ENCODE measurements around the gene TRAF3IP1. TPM values are rescaled to one million over a fixed set of nuclear protein-coding genes. Genes with fewer than 3 reads are reported as not detected.

The TRAF3IP1 gene
- polyA plus RNA-seq, 1 donor from 2014 or later, result 12.5 TPM

DNA sequence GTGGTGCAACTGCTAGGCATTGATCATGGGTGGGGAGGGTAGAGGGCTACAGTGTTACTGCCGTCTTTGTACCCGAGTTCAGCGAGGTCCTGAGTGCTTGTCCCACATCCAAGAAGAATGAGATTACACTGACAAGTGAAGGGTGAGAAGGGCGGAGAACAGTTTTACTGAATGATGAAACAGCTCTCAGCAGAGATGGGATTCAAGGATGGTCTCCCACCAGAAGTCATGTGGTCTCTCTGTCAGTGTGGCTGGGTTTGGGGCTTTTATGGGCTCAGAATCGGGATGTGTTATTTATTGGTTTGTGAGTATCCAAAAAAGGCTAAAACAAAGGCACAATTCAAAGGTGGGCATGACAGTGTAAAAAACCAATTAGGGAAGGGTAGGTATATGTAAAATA, 95.6 kb downstream of the TRAF3IP1 start:
- no peak overlapping the region for H2AFZ ChIP-seq (ENCODE audit: low read depth, low read length)
- no peaks in the 10 kb centered on the region for H3F3A ChIP-seq (ENCODE audit: insufficient read depth, low read length, poor library complexity, severe bottlenecking)
- H3K36me3 ChIP-seq (ENCODE audit: insufficient read depth, low read length), result no peaks in the 10 kb centered on the region
- H3K9me2 ChIP-seq (ENCODE audit: insufficient read depth, low read length), result no peaks in the 10 kb centered on the region
- no peak overlapping the region for H3K4me3 ChIP-seq (ENCODE audit: low read length)
- H3K27me3 ChIP-seq (ENCODE audit: insufficient read depth, low read depth, low read length), result no peaks in the 10 kb centered on the region
- no peaks in the 10 kb centered on the region for H3K9me3 ChIP-seq (ENCODE audit: low read length)
- no peaks in the 10 kb centered on the region for H4K20me1 ChIP-seq (ENCODE audit: insufficient read depth)
- TF ChIP-seq EZH2 (IDR thresholded peaks at IDR 0.05; ENCODE audit: borderline replicate concordance, insufficient read depth, low read length, poor library complexity, severe bottlenecking) (no peak), EP300 (conservative IDR thresholded peaks at IDR 0.05; ENCODE audit: poor library complexity, severe bottlenecking) (no peak), RAD21 (conservative IDR thresholded peaks at IDR 0.05) (no peak), CTCF (IDR thresholded peaks at IDR 0.05; ENCODE audit: poor library complexity, severe bottlenecking) (no peak), TAF1 (IDR thresholded peaks at IDR 0.05; ENCODE audit: low read depth) (no peak), MXI1 (conservative IDR thresholded peaks at IDR 0.05; ENCODE audit: poor library complexity, severe bottlenecking) (no peak), POLR2AphosphoS5 (IDR thresholded peaks at IDR 0.05) (no peak), SMC3 (conservative IDR thresholded peaks at IDR 0.05; ENCODE audit: poor library complexity) (no peak)
- TF ChIP-seq, protein P1, sequence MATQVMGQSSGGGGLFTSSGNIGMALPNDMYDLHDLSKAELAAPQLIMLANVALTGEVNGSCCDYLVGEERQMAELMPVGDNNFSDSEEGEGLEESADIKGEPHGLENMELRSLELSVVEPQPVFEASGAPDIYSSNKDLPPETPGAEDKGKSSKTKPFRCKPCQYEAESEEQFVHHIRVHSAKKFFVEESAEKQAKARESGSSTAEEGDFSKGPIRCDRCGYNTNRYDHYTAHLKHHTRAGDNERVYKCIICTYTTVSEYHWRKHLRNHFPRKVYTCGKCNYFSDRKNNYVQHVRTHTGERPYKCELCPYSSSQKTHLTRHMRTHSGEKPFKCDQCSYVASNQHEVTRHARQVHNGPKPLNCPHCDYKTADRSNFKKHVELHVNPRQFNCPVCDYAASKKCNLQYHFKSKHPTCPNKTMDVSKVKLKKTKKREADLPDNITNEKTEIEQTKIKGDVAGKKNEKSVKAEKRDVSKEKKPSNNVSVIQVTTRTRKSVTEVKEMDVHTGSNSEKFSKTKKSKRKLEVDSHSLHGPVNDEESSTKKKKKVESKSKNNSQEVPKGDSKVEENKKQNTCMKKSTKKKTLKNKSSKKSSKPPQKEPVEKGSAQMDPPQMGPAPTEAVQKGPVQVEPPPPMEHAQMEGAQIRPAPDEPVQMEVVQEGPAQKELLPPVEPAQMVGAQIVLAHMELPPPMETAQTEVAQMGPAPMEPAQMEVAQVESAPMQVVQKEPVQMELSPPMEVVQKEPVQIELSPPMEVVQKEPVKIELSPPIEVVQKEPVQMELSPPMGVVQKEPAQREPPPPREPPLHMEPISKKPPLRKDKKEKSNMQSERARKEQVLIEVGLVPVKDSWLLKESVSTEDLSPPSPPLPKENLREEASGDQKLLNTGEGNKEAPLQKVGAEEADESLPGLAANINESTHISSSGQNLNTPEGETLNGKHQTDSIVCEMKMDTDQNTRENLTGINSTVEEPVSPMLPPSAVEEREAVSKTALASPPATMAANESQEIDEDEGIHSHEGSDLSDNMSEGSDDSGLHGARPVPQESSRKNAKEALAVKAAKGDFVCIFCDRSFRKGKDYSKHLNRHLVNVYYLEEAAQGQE (IDR thresholded peaks at IDR 0.05; ENCODE audit: borderline replicate concordance), result no peak
- no peak overlapping the region for H3K9ac ChIP-seq (ENCODE audit: low read length)
- H3K79me2 ChIP-seq (replicated peaks; ENCODE audit: insufficient read depth, low read length), result no peaks in the 10 kb centered on the region
- no peak overlapping the region for H3K27ac ChIP-seq (ENCODE audit: low read length)
- no peak overlapping the region for H3K4me2 ChIP-seq (ENCODE audit: low read length)

DNA sequence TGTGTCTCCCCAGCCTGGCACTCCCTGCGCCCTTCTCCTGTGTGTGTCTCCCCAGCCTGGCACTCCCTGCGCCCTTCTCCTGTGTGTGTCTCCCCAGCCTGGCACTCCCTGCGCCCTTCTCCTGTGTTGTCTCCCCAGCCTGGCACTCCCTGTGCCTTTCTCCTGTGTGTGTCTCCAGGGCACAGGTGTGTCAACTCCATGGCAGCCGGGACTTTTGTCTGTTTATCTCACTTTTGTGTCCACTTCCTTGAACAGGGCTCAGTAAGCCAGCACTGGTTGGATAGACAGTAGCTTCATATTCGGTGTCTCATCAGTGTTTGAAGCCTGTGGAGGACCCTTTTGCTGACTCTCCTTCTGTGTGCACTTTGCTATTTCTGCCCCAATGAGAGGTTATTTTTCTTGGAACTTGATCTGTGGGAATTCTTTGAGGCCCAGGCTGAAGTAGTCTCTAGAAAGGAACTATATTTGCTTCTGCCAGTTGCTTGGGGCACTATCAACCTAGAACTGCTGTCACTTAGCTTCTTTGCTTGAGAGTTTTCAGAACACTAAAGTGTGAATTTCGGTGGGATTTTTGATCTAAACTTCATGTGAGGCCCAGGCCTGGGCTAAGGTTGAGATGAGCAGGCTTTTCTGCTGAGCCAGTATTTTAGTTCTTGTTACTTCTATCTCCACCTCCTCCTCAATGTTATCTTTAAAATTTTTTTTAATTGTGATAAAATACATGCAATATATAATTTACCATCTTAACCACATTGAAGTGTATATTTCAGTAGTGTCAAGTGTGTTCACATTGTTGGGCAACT, 98.1 kb downstream of the TRAF3IP1 start:
- Histone ChIP-seq H3K9me2 (ENCODE audit: insufficient read depth, low read length) (no peaks in the 10 kb centered on the region), H3K36me3 (ENCODE audit: insufficient read depth, low read length) (no peaks in the 10 kb centered on the region), H3K9ac (ENCODE audit: low read length) (no peak overlapping the region), H3K27ac (ENCODE audit: low read length) (no peak overlapping the region), H3F3A (ENCODE audit: insufficient read depth, low read length, poor library complexity, severe bottlenecking) (no peaks in the 10 kb centered on the region), H3K9me3 (ENCODE audit: low read length) (no peaks in the 10 kb centered on the region), H4K20me1 (ENCODE audit: insufficient read depth) (no peaks in the 10 kb centered on the region), H3K27me3 (ENCODE audit: insufficient read depth, low read depth, low read length) (no peaks in the 10 kb centered on the region), H3K4me2 (ENCODE audit: low read length) (no peak overlapping the region), H3K4me3 (ENCODE audit: low read length) (no peak overlapping the region), H2AFZ (ENCODE audit: low read depth, low read length) (no peak overlapping the region), H3K79me2 (replicated peaks; ENCODE audit: insufficient read depth, low read length) (no peaks in the 10 kb centered on the region)
- TF ChIP-seq MXI1 (conservative IDR thresholded peaks at IDR 0.05; ENCODE audit: poor library complexity, severe bottlenecking) (no peak), SMC3 (conservative IDR thresholded peaks at IDR 0.05; ENCODE audit: poor library complexity) (no peak)

All from neural cell (in vitro differentiated cells).